ENCODE data around the gene APLP2. TPM values are rescaled to one million over a fixed set of nuclear protein-coding genes. Genes with fewer than 3 reads are reported as not detected.

APLP2 gene
- total and polyA plus RNA-seq, 4 donors = 190 to 337 (median 233) TPM

DNA sequence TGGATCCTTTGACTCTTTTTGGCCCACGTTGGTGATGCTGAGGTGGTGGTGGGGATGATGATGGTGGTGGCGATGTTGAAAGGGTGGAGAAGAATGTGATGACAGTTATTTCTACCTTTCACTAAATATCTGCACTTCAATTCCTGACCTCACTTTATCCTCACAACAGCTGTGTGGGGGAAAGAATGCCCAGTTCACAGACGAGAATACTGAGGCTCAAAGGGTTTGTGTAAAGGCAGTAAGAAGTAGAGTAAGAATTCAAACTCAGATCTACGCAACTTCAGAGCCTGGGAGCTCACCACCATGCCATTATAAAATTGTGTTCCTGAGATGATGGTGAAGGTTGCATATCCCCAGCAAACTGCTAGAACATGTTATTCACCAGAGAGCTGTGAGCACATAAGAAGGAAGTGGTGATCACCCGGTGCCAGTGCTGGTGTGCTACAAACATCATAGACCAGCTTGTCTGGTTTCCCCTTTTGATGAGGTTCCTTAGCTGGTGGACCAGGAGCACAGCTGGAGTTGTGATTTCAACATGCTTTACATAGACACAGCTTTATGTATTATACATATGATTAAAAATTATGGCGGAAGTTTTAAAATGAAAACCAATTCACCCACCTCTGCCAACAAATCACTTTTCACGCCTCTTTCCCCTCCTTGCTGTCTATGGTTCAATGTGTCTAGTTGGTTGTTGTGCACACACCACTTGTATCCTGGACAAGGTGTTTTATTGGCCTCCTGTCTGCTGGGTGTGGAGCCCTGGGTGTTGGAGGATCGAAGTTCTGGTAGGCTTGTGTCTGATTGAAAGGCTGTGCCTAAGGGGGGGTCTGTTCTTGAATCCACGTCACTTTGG, 96.1 kb downstream of the APLP2 start:
- no peak for DNase-seq (ENCODE audit: low spot score)
- Histone ChIP-seq H3K4me3 (ENCODE audit: low read depth in 1 of 3, low read length in 3 of 3) (no peak overlapping the region), H3K27ac (ENCODE audit: low read depth in 1 of 2, low read length in 2 of 2) (no peak overlapping the region), H3K9me3 (ENCODE audit: control insufficient read depth in 4 of 4, low read length in 3 of 4) (no peaks in the 10 kb centered on the region), H3K4me1 (ENCODE audit: control insufficient read depth in 4 of 4, insufficient read depth in 4 of 4, low read length in 3 of 4) (peaks cover 0 to 11% (median 4%) of the 10 kb centered on the region in 4 donors), H3K36me3 (ENCODE audit: control insufficient read depth in 4 of 4, insufficient read depth in 3 of 4, low read depth in 1 of 4, low read length in 3 of 4) (no peaks in the 10 kb centered on the region), H3K9ac (ENCODE audit: low read depth in 1 of 2, low read length in 2 of 2) (no peak overlapping the region), H3K27me3 (ENCODE audit: control insufficient read depth in 4 of 4, insufficient read depth in 4 of 4, low read length in 3 of 4) (no peaks in the 10 kb centered on the region)
- 81% methylated on average over 9 of the region's 9 CpGs for WGBS
- TF ChIP-seq RXRA (IDR thresholded peaks at IDR 0.05) (no peak), EGR1 (IDR thresholded peaks at IDR 0.05; ENCODE audit: low read depth in 2 of 2) (no peak), SP1 (IDR thresholded peaks at IDR 0.05) (no peak), MAX (IDR thresholded peaks at IDR 0.05) (no peak), FOXA2 (IDR thresholded peaks at IDR 0.05) (no peak), FOXA1 (IDR thresholded peaks at IDR 0.05) (no peak), NR2F2 (IDR thresholded peaks at IDR 0.05) (no peak), HNF4G (IDR thresholded peaks at IDR 0.05) (no peak), CTCF (IDR thresholded peaks at IDR 0.05; ENCODE audit: low read depth, low read length, missing input control) (no peak), YY1 (IDR thresholded peaks at IDR 0.05) (no peak), JUND (IDR thresholded peaks at IDR 0.05) (no peak), ZBTB33 (IDR thresholded peaks at IDR 0.05) (no peak), RAD21 (IDR thresholded peaks at IDR 0.05) (no peak), GABPA (IDR thresholded peaks at IDR 0.05 in 1 of 2, conservative IDR thresholded peaks at IDR 0.05 in 1 of 2) (no peak)

DNA sequence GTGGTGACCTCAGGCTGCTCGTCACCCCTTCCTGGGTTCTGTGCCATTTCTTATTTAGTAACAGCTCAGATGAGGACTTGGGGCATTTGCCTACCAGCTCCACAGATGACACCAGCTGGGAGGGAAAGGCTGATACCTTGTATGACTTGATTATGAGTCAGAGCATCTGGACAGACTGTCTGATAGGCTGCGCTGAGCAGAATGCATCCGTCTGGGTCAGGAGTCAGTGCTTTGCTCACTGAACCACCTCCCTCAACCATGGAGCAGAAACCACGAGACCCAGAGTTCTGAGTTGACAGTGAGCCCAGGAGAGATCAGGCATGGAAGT, 96.7 kb downstream of the APLP2 start:
- H3K9me3 ChIP-seq (ENCODE audit: control insufficient read depth in 4 of 4, low read length in 3 of 4) = no peaks in the 10 kb centered on the region
- H3K27me3 ChIP-seq (ENCODE audit: control insufficient read depth in 4 of 4, insufficient read depth in 4 of 4, low read length in 3 of 4) = no peaks in the 10 kb centered on the region
- WGBS = 77% methylated on average over 4 of the region's 4 CpGs
- no peak for DNase-seq (ENCODE audit: low spot score)
- H3K36me3 ChIP-seq (ENCODE audit: control insufficient read depth in 4 of 4, insufficient read depth in 3 of 4, low read depth in 1 of 4, low read length in 3 of 4) = no peaks in the 10 kb centered on the region
- H3K9ac ChIP-seq (ENCODE audit: low read depth in 1 of 2, low read length in 2 of 2) = no peak overlapping the region
- peaks cover 0 to 10% (median 4%) of the 10 kb centered on the region in 4 donors for H3K4me1 ChIP-seq (ENCODE audit: control insufficient read depth in 4 of 4, insufficient read depth in 4 of 4, low read length in 3 of 4)
- H3K27ac ChIP-seq (ENCODE audit: low read depth in 1 of 2, low read length in 2 of 2) = no peak overlapping the region
- no peak overlapping the region for H3K4me3 ChIP-seq (ENCODE audit: low read depth in 1 of 3, low read length in 3 of 3)
- TF ChIP-seq HNF4A (conservative IDR thresholded peaks at IDR 0.05) (no peak), CTCF (IDR thresholded peaks at IDR 0.05; ENCODE audit: low read depth, low read length, missing input control) (no peak), ATF3 (IDR thresholded peaks at IDR 0.05) (no peak), RAD21 (IDR thresholded peaks at IDR 0.05) (no peak), YY1 (IDR thresholded peaks at IDR 0.05) (no peak), ZBTB33 (IDR thresholded peaks at IDR 0.05) (no peak), JUND (IDR thresholded peaks at IDR 0.05) (no peak), HNF4G (IDR thresholded peaks at IDR 0.05) (no peak), NR2F2 (IDR thresholded peaks at IDR 0.05) (no peak), SP1 (IDR thresholded peaks at IDR 0.05) (no peak), MAX (IDR thresholded peaks at IDR 0.05) (no peak), GABPA (IDR thresholded peaks at IDR 0.05 in 1 of 2, conservative IDR thresholded peaks at IDR 0.05 in 1 of 2) (no peak), TAF1 (conservative IDR thresholded peaks at IDR 0.05) (no peak), EGR1 (IDR thresholded peaks at IDR 0.05; ENCODE audit: low read depth in 2 of 2) (no peak)
- TF ChIP-seq, protein P1, sequence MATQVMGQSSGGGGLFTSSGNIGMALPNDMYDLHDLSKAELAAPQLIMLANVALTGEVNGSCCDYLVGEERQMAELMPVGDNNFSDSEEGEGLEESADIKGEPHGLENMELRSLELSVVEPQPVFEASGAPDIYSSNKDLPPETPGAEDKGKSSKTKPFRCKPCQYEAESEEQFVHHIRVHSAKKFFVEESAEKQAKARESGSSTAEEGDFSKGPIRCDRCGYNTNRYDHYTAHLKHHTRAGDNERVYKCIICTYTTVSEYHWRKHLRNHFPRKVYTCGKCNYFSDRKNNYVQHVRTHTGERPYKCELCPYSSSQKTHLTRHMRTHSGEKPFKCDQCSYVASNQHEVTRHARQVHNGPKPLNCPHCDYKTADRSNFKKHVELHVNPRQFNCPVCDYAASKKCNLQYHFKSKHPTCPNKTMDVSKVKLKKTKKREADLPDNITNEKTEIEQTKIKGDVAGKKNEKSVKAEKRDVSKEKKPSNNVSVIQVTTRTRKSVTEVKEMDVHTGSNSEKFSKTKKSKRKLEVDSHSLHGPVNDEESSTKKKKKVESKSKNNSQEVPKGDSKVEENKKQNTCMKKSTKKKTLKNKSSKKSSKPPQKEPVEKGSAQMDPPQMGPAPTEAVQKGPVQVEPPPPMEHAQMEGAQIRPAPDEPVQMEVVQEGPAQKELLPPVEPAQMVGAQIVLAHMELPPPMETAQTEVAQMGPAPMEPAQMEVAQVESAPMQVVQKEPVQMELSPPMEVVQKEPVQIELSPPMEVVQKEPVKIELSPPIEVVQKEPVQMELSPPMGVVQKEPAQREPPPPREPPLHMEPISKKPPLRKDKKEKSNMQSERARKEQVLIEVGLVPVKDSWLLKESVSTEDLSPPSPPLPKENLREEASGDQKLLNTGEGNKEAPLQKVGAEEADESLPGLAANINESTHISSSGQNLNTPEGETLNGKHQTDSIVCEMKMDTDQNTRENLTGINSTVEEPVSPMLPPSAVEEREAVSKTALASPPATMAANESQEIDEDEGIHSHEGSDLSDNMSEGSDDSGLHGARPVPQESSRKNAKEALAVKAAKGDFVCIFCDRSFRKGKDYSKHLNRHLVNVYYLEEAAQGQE (IDR thresholded peaks at IDR 0.05) = no peak
